BJ (cell line): ENCODE measurements around the gene ADGRV1. TPM values are rescaled to one million over a fixed set of nuclear protein-coding genes. Genes with fewer than 3 reads are reported as not detected.
"Not testable (repeated sequence)": the region's sequence is repeated elsewhere in the genome, so short reads cannot be mapped to it uniquely, and the experiment has no call there.

Experiments used
- CTCF ChIA-PET: fragments of 350-600 bp; formaldehyde crosslinking; extraction: SDS; loops from one replicate; lab custom pipeline; 2021; ENCODE audit warnings: antibody characterized with exemption, inconsistent platforms; lab: Yijun Ruan, JAX
- POLR2A ChIA-PET: fragments of 300-600 bp; sonication (Branson Sonifier 250); formaldehyde crosslinking; extraction: SDS; loops from one replicate; lab custom pipeline; 2021; ENCODE audit warnings: antibody characterized with exemption; lab: Charles Lee
- DNase-seq: peaks from one replicate; pipeline ENCODE4 v3.0.0-alpha.2; 2011; ENCODE audit warnings: low read depth
- H3K27me3 ChIP-seq: 2 replicates; pipeline ENCODE4 v1.6.0; 2011; ENCODE audit warnings: low read length; ENCODE audit not compliant: control insufficient read depth, insufficient read depth
- H3K36me3 ChIP-seq: 2 replicates; pipeline ENCODE4 v1.5.1; 2011; ENCODE audit warnings: low read length; ENCODE audit not compliant: control insufficient read depth, insufficient read depth
- H3K4me3 ChIP-seq: 2 replicates; pipeline ENCODE4 v1.5.1; 2011; ENCODE audit warnings: low read depth, mild to moderate bottlenecking, control low read depth, low read length
- CTCF ChIP-seq: IDR thresholded peaks from 2 replicates; pipeline ENCODE4 v1.5.1; 2011; ENCODE audit warnings: low read depth, mild to moderate bottlenecking, control low read depth, inconsistent platforms, low read length, moderate library complexity; ENCODE audit not compliant: insufficient read depth
- polyA plus RNA-seq: library from polyadenylated mRNA; depleted of rRNA; stranded (reverse); fragments of >200 nt; gene quantifications from 2 replicates; pipeline ENCODE4 v1.2.3, GENCODE V29; 2011

Gene ADGRV1
- polyA plus RNA-seq, 1 experiment, result 0.15 TPM

- no peak for TF ChIP-seq CTCF
- ChIA-PET POLR2A (no interaction called here), CTCF (interaction anchor here (0.6 kb wide), 1 partner anchor 178 kb away, joined by 3 read pairs; no protein-coding TSS in a partner anchor)
- no peak for DNase-seq
- Histone ChIP-seq H3K4me3 (no peak overlapping the region), H3K36me3 (no peaks in the 10 kb centered on the region), H3K27me3 (no peaks in the 10 kb centered on the region)
Observed at GRCh38 chr5:90685425-90686022, 126.9 kb downstream of the ADGRV1 start.

GRCh38 chr5:90686363-90686762, 127.8 kb downstream of the ADGRV1 start:
- H3K27me3 ChIP-seq, CTCF ChIA-PET, POLR2A ChIA-PET, H3K36me3 ChIP-seq, DNase-seq, H3K4me3 ChIP-seq: not testable (repeated sequence)

- CTCF ChIA-PET, H3K36me3 ChIP-seq, H3K27me3 ChIP-seq, POLR2A ChIA-PET, DNase-seq, H3K4me3 ChIP-seq: not testable (repeated sequence)
Observed at GRCh38 chr5:90687458-90687857, 128.9 kb downstream of the ADGRV1 start.

GRCh38 chr5:90689064-90689463, 130.5 kb downstream of the ADGRV1 start:
- no peak overlapping the region for H3K4me3 ChIP-seq
- ChIA-PET POLR2A (no interaction called here), CTCF (no interaction called here)
- H3K27me3 ChIP-seq, result no peaks in the 10 kb centered on the region
- TF ChIP-seq CTCF, result no peak
- DNase-seq, result no peak
- H3K36me3 ChIP-seq, result no peaks in the 10 kb centered on the region

GRCh38 chr5:90690307-90690706, 131.7 kb downstream of the ADGRV1 start:
- no peaks in the 10 kb centered on the region for H3K27me3 ChIP-seq
- CTCF ChIA-PET, result interaction anchor here (1.2 kb wide), 1 partner anchor 88 kb away, joined by 4 read pairs; no protein-coding TSS in a partner anchor
- TF ChIP-seq CTCF, result no peak
- H3K36me3 ChIP-seq, result no peaks in the 10 kb centered on the region
- POLR2A ChIA-PET, result no interaction called here
- no peak for DNase-seq
- no peak overlapping the region for H3K4me3 ChIP-seq

- CTCF ChIA-PET, result no interaction called here
- Histone ChIP-seq H3K36me3 (no peaks in the 10 kb centered on the region), H3K27me3 (no peaks in the 10 kb centered on the region), H3K4me3 (no peak overlapping the region)
- TF ChIP-seq CTCF, result no peak
- DNase-seq, result no peak
- POLR2A ChIA-PET, result no interaction called here
Observed at GRCh38 chr5:90691533-90691932, 132.9 kb downstream of the ADGRV1 start.
